Activated CD4-positive, alpha-beta T cell treated with anti-CD3 and anti-CD28 coated beads, Interleukin-2, amount 10 ng/mL, durations not matched to agents 7 days and 5 days (primary cell): ENCODE results near the gene PRSS53. TPM values are rescaled to one million over a fixed set of nuclear protein-coding genes. Genes with fewer than 3 reads are reported as not detected.
A peak's percentile ranks its signal among the peaks of the same experiment; 100 is the strongest.

Experiments used
- CTCF ChIA-PET: fragments of 350-600 bp; sonication (Branson Sonifier 250); formaldehyde crosslinking; loops from one replicate; lab custom pipeline; 2021; ENCODE audit warnings: antibody characterized with exemption; lab: Charles Lee
- POLR2A ChIA-PET: fragments of 350-600 bp; sonication (Branson Sonifier 250); formaldehyde crosslinking; loops from one replicate; lab custom pipeline; 2021; ENCODE audit warnings: antibody characterized with exemption; lab: Charles Lee
- DNase-seq: peaks from one replicate; pipeline ENCODE4 v3.0.0-alpha.2; 2020
- H3K27ac Mint-ChIP-seq: one replicate; pipeline ENCODE4 v1.8.0; 2021; ENCODE audit warnings: mild to moderate bottlenecking, moderate library complexity, mixed read lengths
- H3K27me3 Mint-ChIP-seq: one replicate; pipeline ENCODE4 v1.8.0; 2021; ENCODE audit warnings: mixed read lengths
- H3K36me3 Mint-ChIP-seq: one replicate; pipeline ENCODE4 v1.8.0; 2021; ENCODE audit warnings: low read depth, mixed read lengths
- H3K4me1 Mint-ChIP-seq: one replicate; pipeline ENCODE4 v1.8.0; 2021; ENCODE audit warnings: mixed read lengths
- H3K4me3 Mint-ChIP-seq: one replicate; pipeline ENCODE4 v1.8.0; 2021; ENCODE audit warnings: mild to moderate bottlenecking, moderate library complexity, mixed read lengths
- H3K9me3 Mint-ChIP-seq: one replicate; pipeline ENCODE4 v1.8.0; 2021; ENCODE audit warnings: mixed read lengths
- total RNA-seq, 2 experiments: library from RNA; stranded (reverse); gene quantifications; one replicate each; pipeline ENCODE4 v1.2.3, GENCODE V29; 2021

PRSS53 gene
- total RNA-seq, 2 experiments from 2014 or later: 3.5 to 5.7 TPM

- H3K4me3 Mint-ChIP-seq: no peak overlapping the region
- CTCF ChIA-PET: interaction anchor here (1.6 kb wide), 1 partner anchor 17 kb away, joined by 6 read pairs; no protein-coding TSS in a partner anchor
- POLR2A ChIA-PET: no interaction called here
- H3K4me1 Mint-ChIP-seq: no peaks in the 10 kb centered on the region
- peaks cover 10% of the 10 kb centered on the region for H3K36me3 Mint-ChIP-seq
- H3K27me3 Mint-ChIP-seq: no peaks in the 10 kb centered on the region
- H3K9me3 Mint-ChIP-seq: no peaks in the 10 kb centered on the region
- no peak for DNase-seq
- no peak overlapping the region for H3K27ac Mint-ChIP-seq
These were observed 45.9 kb downstream of the PRSS53 start for GRCh38 chr16:31042866-31043265.

GRCh38 chr16:31038993-31039392 is 49.8 kb downstream of the PRSS53 start:
- CTCF ChIA-PET: interaction anchor here (0.7 to 1.3 kb wide), 2 partner anchors 14 to 66 kb away, joined by 3 read pairs; no protein-coding TSS in a partner anchor
- H3K27ac Mint-ChIP-seq: no peak overlapping the region

GRCh38 chr16:31036691-31037090 is 52.1 kb downstream of the PRSS53 start:
- CTCF ChIA-PET: interaction anchor here (0.7 to 1.6 kb wide), 2 partner anchors 14 to 37 kb away, joined by 3 to 5 read pairs; no protein-coding TSS in a partner anchor
- no peak overlapping the region for H3K4me3 Mint-ChIP-seq
- peak overlapping the region; percentile 6 for H3K27ac Mint-ChIP-seq
- H3K9me3 Mint-ChIP-seq: no peaks in the 10 kb centered on the region
- no peak for DNase-seq
- POLR2A ChIA-PET: interaction anchor here (0.8 kb wide), 1 partner anchor 27 kb away, joined by 3 read pairs; no protein-coding TSS in a partner anchor
- peaks cover 17% of the 10 kb centered on the region for H3K36me3 Mint-ChIP-seq
- no peaks in the 10 kb centered on the region for H3K27me3 Mint-ChIP-seq
- H3K4me1 Mint-ChIP-seq: peaks cover 21% of the 10 kb centered on the region

More at GRCh38 chr16:31038993-31039392, 49.8 kb downstream of the PRSS53 start:
- POLR2A ChIA-PET: no interaction called here
- Mint-ChIP-seq H3K27me3 (no peaks in the 10 kb centered on the region), H3K36me3 (peaks cover 21% of the 10 kb centered on the region), H3K4me1 (peaks cover 9% of the 10 kb centered on the region), H3K9me3 (no peaks in the 10 kb centered on the region), H3K4me3 (no peak overlapping the region)
- DNase-seq: no peak

- DNase-seq: peak; percentile 92
- H3K27me3 Mint-ChIP-seq: no peaks in the 10 kb centered on the region
- H3K27ac Mint-ChIP-seq: peak overlapping the region; percentile 96
- H3K36me3 Mint-ChIP-seq: peaks cover 13% of the 10 kb centered on the region
- ChIA-PET POLR2A (interaction anchor here (0.8 to 1.0 kb wide), 2 partner anchors 39 to 40 kb away, joined by 3 read pairs; partner anchors contain the start of gene ZNF668), CTCF (interaction anchor here (1.1 kb wide), 1 partner anchor 16 kb away, joined by 3 read pairs; no protein-coding TSS in a partner anchor)
- H3K9me3 Mint-ChIP-seq: no peaks in the 10 kb centered on the region
- H3K4me1 Mint-ChIP-seq: peaks cover 23% of the 10 kb centered on the region
- H3K4me3 Mint-ChIP-seq: peak overlapping the region; percentile 88
These were observed 54.8 kb downstream of the PRSS53 start for GRCh38 chr16:31033709-31034492.

Other genes with a start within 250 kb of the PRSS53 start
- 10 to 100 TPM; 21.8 to 22.1 TPM for gene BCL7C, start 194.9 kb downstream of the PRSS53 start, total RNA-seq
- gene CTF1, start 192.3 kb downstream of the PRSS53 start, total RNA-seq: under 1 TPM; 0.22 to 0.31 TPM
- gene FBXL19, start 165.4 kb downstream of the PRSS53 start, total RNA-seq: 10 to 100 TPM; 21.7 to 22.4 TPM
- gene ORAI3, start 139.9 kb downstream of the PRSS53 start, total RNA-seq: 10 to 100 TPM; 18.4 to 19.0 TPM
- 10 to 100 TPM; 26.5 to 26.6 TPM for gene SETD1A, start 131.2 kb downstream of the PRSS53 start, total RNA-seq
- 1 to 10 TPM; 3.4 to 3.5 TPM for gene HSD3B7, start 103.7 kb downstream of the PRSS53 start, total RNA-seq
- 1 to 10 TPM in 1 of 2 experiments, under 1 TPM in 1; 0.62 to 1.1 TPM for gene STX1B, start 78.3 kb downstream of the PRSS53 start, total RNA-seq
- 10 to 100 TPM; 48.0 to 56.7 TPM for gene STX4, start 55.4 kb downstream of the PRSS53 start, total RNA-seq
- gene ZNF668, start 14.7 kb downstream of the PRSS53 start, total RNA-seq: 10 to 100 TPM; 11.2 to 12.9 TPM
- gene ZNF646, start 14.5 kb downstream of the PRSS53 start, total RNA-seq: 10 to 100 TPM; 28.3 to 33.3 TPM
- gene VKORC1, start 5.9 kb upstream of the PRSS53 start, total RNA-seq: 10 to 100 TPM; 55.5 to 59.3 TPM
- 10 to 100 TPM; 23.0 to 23.5 TPM for gene BCKDK, start 19.4 kb upstream of the PRSS53 start, total RNA-seq
- 10 to 100 TPM; 63.4 to 67.7 TPM for gene KAT8, start 28.7 kb upstream of the PRSS53 start, total RNA-seq
- under 1 TPM in 1 of 2 experiments, not detected in 1; 0.17 TPM for gene PRSS8, start 46.8 kb upstream of the PRSS53 start, total RNA-seq
- gene PRSS36, start 61.1 kb upstream of the PRSS53 start, total RNA-seq: 1 to 10 TPM in 1 of 2 experiments, under 1 TPM in 1; 0.89 to 1.7 TPM
- 100 to 1,000 TPM; 552 to 581 TPM for gene FUS, start 91.2 kb upstream of the PRSS53 start, total RNA-seq
- gene PYCARD, start 113.8 kb upstream of the PRSS53 start, total RNA-seq: 10 to 100 TPM; 66.8 to 68.0 TPM
- gene TRIM72, start 125.2 kb upstream of the PRSS53 start, total RNA-seq: not detected
- gene PYDC1, start 128.2 kb upstream of the PRSS53 start, total RNA-seq: not detected
- gene ITGAM, start 171.0 kb upstream of the PRSS53 start, total RNA-seq: 10 to 100 TPM; 22.0 to 22.6 TPM